ENCODE measurements around the gene NR1H4.
"Not testable (repeated sequence)": the region's sequence is repeated elsewhere in the genome, so short reads cannot be mapped to it uniquely, and the experiment has no call there.

NR1H4 gene

DNA sequence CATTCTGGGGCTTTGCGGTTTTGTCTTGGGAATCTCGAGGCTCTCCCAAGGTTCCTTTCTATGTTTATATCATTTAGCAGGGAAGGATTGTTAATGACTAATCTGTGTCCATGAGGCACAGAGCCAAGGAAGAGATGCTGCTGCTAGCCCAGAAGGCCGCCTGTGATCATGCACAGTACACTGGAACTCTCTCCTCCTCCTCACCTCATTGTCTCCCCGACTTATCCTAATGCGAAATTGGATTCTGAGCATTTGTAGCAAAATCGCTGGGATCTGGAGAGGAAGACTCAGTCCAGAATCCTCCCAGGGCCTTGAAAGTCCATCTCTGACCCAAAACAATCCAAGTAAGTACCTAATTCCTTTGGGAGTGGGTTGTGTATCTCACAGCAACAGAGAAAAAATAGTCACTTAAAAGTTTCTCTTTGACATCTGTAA, at the start of gene NR1H4:
Gene NR1H4 (plus strand): TSS at position 151 of the 435 bp plus-strand sequence. CDS start 19,458 bp downstream, outside the sequence.
- DNase-seq (ENCODE audit: low read depth) = no peak

DNA sequence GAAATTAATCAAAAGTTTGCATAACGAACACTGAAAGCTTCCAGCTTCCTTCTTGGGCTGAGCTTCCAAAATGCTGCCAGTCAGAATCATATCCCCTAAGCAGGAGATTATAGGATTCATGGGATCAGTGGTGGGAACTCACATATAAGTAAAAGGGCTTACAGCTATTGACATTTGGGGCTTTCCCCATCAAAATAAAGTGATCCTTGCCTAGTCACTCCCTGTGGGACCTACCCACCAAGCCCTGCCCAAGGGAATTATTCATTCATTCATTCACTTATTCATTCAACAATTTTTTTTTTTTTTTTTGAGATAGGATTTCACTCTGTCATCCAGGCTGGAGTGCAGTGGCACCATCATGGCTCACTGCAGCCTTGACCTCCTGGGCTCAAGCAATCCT, 47.5 kb upstream of the NR1H4 start:
- DNase-seq (ENCODE audit: low read depth) = no peak

DNA sequence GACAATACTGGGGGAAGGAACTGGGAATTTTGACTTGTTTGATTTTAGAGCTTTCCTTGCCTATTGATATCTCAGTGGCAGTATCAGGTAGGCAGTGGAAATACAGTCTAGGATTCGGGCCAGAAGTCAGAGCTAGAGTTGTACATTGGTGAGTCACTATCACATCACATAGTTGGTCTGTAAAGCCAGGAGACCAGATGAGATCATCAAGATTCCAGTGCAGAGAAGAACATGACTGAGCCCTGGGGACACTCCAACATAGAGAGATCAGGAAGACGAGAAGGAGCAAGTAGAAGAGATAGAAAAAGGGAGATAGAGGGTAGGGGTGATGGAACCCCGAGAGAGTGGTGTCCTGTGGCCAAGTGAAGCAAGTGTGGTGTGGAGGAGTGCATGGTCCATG, 46.6 kb upstream of the NR1H4 start:
- no peak for DNase-seq (ENCODE audit: low read depth)

DNA sequence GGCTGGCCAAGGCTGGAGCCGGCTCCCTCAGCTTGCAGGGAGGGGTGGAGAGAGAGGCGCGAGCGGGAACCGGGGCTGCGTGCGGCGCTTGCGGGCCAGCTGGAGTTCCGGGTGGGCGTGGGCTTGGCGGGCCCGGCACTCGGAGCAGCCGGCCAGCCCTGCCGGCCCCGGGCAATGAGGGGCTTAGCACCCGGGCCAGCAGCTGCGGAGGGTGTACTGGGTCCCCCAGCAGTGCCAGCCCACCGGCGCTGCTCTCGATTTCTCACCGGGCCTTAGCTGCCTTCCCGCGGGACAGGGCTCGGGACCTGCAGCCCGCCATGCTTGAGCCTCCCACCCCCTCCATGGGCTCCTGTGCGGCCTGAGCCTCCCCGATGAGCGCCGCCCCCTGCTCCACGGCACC, 43.4 kb upstream of the NR1H4 start:
- not testable (repeated sequence) for DNase-seq (ENCODE audit: low read depth)

DNA sequence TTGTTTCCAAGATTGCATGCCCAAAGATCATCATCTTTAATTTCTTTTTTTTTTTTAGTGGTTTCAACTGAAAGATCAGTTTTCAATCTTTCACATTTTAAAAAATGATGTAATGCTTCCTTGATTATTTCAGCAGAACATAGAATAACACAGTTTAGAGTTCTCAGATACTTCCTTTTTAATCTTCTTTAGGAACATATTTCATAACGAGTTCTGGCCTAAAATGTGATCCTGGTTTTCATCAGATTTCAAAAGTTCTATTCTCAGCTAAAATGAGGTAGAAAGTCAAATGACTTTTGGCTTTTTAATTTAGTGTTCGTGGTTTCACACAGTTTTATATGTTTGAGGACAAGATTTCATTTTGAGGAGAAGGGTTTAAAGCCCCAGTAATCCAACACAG, 40.0 kb upstream of the NR1H4 start:
- DNase-seq (ENCODE audit: low read depth) = no peak

DNA sequence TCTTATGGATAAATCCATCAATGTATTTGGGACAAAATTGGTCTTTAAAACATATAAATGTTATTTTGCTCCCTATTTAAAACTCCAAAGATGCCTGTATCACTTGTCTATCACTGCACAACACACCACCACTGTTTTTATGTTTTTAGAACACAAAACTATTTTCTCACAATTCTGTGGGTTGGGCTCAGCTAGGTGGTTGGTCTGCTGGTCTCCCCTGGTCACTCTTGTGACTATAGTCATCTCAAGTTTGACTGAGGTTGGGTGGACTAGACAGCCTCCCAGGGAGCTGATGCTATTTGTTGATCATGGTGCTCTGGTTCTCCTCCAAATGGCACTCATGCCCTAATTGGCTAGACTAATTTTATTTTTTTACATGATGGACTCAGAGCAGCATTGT, 39.5 kb upstream of the NR1H4 start:
- DNase-seq (ENCODE audit: low read depth) = no peak

DNA sequence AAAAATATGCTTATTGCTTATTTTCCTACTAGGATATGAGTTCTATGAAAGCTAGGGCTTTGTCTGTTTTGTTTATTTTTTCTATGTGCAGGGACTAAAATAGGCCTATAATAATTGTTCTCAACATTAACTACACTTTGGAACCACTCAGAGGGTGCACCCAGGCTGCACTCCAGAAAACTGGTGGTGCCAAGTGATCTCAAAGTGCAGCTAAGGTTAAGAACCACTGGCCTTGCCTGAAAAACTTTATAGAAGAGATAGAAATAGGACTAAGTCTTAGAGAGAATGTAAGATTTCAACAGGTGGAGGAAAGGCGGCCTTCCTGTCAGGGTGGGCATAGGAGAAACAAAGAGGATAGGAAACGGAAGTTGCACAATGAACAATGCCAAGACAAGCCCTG, 37.7 kb upstream of the NR1H4 start:
- no peak for DNase-seq (ENCODE audit: low read depth)

DNA sequence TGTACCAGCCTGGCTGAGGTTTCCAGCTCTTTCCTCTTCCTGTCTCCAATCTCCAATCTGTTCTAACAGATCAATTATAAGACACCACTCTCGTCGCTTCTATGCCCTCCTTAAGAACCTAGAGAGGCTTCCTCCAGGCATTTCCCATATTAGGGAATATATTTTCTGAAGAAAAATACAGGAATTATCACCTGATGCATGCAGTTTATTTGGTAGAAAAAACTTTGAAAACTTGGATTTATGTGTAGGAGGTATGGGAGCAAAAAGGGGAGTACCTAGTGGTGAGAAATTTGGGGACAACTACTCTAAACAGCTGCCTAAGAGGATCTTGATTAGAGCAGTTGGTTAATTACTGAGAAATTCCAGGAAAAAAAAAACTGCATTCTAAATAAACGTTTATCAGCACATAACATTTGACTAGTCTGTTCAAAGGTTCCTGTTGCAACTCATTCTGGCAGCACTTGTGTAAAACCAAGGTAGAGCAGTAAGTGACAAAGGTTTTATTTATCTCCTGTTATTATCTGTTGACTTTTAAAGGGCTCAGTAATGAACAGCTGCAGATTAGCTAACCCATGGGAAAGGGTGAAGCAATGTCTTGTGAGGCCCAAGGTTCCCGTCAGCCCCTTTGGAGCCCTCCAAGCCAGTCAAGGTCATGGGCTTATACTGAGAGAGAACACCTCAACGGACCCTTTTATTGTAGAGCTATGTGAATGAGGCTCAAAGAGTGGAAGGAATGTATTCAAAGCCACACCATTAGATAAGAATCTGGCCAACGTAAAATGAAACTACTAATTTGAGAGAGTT, 36.4 kb upstream of the NR1H4 start:
- no peak for DNase-seq (ENCODE audit: low read depth)

DNA sequence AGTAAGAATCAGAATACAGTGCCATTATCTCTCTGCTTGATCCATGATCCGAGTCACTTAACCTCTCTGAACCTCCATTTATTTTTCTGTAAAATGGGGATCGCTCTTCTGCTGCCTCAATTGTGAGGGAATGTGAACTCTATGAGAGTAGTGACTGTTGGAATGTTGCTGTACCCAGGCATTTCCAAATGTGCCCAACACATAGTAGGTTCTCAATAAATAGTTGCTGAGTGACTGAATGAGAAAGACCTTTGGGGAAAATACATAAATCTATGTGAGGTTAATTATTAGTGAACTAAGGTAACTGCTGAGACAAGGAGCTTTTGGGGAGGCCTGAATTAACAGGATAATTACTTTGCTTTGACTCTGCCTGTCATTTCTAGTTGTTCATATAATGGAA, 33.9 kb upstream of the NR1H4 start:
- DNase-seq (ENCODE audit: low read depth) = no peak

DNA sequence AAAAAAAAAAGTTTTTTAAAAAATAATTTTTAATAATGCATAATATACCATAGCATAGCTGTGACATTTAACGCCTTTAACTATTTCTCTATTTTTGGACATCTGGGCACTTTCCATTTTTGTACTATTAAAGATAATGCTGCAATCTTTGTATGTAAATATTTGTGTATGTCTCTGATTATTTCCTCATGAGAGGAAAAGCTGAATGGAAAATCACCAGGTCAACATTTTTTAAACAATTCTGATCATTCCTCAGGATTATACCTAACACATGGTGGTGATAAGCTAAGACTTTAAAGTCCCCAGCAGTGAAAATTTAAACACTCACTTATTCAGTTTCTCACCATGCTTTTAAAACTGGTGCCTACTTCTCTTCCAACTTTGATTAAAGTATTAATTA, 31.3 kb upstream of the NR1H4 start:
- no peak for DNase-seq (ENCODE audit: low read depth)

DNA sequence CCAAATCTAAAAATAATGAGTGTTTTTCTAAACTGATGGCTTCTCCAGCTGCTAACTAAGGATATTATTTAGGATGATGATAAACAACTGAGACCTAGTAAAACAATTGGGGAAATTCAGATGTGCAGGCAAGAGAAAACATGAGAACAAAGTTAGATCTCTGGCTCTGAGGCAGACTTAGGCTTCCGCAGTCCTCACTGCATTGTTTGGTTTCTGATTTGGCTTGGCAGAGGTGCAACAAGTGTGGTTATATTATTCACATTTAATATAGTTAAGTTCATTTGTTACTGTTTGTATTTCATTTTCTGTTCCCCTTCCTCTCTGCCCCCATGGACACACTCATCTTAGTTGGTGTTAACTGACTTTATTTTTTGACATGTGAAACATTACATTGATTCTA, 30.2 kb upstream of the NR1H4 start:
- no peak for DNase-seq (ENCODE audit: low read depth)

DNA sequence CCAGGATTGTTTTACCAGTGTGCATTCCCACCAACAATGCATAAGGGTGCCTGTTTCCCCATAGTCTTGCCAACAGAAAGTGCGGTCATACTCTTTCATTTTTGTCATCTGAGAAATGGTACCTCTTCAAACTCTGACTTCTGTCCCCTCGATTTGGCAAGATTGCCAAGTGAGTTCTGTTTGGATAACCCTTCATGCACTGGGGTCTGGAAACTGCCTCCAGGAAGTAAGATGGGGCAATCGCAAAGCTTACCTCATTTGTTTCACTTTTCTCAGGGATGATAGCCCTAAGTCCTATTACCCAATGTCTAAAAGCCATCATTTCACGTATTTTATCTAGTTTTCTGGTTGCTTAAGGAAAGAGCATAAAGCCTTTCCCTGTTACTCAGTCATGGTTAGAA, 28.6 kb upstream of the NR1H4 start:
- DNase-seq (ENCODE audit: low read depth) = no peak

DNA sequence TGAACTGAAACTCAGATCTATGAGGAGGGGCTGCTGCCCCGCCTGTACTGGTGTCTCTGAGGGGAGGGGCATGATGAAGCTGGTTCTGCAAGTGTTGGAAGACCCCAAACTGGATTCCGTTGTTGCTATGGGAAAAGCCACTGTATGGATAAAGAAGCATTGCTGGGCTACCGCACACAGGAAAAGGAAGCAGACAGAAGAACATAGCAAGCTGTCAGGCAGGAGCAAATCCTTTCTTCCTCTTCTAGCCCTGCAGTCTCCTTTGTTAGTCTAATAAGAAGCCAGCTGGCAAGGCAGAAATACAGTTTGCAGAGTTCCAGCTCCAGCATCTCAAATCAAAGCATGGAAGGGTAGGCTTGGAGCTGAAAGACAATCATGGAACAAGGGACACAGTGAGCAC, 26.3 kb upstream of the NR1H4 start:
- no peak for DNase-seq (ENCODE audit: low read depth)

DNA sequence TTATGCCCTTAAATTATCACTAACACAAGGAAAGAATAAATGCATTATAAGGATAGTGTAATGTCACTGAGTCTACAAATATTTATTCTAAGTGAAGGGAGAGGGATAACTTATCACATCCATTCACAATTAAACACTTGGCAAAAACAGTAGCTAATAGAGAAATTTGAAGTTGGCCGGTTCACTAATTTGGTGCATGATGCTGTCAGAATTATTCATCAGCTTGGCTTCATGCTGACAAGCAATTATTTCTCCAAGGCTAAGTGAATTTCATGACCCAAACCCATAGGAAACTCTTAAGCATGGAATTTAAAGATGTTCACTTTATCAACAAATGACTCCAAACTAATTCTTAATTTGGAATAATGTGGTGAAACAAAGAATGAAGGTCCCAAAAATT, 25.0 kb upstream of the NR1H4 start:
- no peak for DNase-seq (ENCODE audit: low read depth)

DNA sequence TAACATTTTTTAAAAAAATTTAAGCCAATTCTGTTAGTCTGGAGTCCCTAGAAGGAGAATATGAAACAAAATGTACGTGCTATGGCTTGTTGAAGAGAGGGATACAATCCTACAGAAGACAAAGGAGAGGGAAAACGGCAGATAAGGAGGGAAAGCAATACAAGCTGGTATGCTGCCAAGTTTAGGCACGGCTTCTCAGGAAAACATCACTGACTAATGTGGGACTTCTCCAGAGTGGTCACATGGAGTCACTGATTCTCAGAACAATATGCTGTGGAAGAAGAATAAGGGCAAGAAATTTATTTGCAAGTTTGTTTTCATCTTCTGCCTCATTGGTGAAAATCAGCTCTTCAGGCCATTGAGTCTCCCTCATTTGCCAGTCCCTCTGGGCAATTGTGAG, 22.9 kb upstream of the NR1H4 start:
- no peak for DNase-seq (ENCODE audit: low read depth)

DNA sequence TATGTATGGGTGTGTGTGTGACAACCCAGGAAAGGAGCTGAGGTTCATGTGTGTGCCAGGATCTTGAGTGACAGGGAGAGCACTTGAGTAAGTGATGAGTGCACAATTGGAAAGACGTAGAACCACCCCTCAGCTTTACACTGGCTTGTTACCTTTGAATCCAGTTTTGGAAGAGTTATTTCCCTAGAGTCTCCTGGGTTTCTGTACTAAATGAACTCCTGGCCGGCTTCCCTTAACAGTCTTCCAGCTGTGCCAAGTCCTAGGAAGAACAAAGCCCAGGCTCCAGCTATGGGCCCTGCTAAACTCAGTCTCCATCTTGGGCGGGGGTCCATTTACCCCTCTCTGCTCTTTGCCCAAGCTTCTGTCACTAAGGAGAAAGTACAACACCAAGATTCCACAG, 19.7 kb upstream of the NR1H4 start:
- DNase-seq (ENCODE audit: low read depth) = no peak

DNA sequence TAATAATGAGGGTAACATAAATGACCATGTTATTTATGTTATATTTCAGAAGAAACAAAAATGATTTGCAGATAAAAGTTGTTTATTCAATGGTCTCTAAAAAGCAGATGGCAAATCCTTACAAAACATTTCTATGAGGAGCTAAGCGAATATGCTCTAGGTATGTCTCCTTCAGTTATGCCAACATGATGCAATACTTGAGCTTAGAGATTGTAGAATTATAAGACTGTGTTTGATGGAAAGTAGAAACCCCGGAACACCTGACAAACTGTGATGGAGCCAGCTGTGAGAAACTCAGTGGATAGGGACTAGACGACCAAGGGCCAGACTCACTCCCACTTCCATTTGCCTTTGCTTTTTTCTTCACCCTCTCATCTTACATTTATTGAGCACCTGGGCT, 17.8 kb upstream of the NR1H4 start:
- no peak for DNase-seq (ENCODE audit: low read depth)

DNA sequence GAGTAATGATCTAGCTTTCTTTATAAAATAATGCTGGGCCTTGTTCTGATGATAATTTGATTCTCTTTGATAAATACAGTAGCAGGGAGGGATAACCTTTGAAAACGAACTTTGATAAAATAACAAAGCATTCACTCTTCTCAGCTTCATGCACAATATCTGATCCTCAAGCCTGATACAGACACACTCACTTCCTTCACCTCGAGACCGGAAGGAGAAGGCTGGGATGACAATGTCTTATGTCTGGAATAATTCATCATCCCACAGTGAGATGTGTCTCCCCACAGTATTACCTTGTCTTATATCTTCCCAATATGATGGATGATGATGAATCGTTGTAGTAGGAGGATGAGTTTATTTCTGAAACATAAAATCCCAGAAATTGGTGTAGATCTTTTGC, 15.5 kb upstream of the NR1H4 start:
- no peak for DNase-seq (ENCODE audit: low read depth)

DNA sequence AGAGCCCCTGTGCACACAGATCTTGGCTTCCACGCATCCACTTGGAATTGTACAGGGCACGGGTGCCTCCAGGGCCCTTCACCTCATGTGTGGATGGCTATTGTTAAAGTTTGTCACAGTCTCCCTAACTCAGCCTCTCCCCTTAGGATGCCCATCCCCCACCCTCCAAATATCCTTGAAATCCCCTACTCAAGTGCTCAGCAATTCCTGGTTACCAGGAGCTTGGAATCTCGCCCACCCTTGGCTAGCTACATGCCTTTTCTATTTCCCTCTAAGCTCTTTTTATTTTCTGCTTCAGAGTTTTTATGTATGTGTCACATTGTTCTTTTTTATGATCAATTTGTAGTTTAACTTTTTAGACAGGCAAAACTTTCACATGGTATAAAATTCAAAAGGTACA, 13.0 kb upstream of the NR1H4 start:
- DNase-seq (ENCODE audit: low read depth) = no peak

DNA sequence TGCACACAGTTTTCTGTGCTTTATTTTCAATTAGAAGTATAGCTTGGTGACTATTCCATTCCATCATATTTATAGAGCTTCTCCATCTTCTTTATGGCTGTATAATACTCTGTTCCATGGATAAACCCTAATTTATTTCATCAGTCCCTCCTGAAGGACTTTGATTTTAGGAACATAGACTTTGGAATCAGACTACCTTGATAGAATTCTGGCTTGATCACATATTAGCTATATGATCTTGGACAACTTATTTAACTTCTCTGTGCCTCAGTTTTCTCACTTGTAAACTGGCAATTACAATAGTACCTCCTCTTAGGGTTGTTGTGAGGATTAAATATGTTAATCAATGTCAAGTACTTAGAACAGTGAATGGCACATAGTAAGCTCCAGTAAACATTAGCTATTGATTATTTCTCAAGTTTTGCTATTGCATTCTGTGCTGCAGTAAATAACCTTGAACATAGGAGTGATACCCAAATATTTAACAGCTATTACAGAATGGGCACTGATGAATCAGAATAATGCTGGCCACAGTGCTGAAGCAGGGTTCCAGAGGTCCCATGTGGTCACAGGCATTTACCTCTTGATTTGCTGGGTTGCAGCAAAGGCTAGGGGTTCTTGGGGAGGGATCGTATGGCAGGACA, 12.2 kb upstream of the NR1H4 start:
- no peak for DNase-seq (ENCODE audit: low read depth)

DNA sequence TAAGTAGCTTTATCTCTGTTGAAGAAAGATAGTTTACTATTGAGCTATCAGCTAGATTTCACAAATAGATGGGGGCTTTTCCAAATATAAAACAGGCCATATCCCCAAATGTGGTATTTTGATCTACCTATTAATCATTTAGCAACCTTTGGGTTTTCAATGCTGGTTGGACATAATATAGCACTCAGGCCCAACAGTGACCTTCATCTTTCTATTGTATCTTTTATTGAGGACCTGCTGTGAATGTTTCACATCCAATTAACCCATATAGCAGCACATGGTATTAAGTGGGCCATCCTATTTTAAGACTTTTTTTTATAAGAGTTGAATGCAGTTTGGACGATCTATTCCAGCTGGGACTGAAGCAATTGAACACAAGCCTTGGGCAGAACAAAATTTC, 10.0 kb upstream of the NR1H4 start:
- DNase-seq (ENCODE audit: low read depth) = no peak

DNA sequence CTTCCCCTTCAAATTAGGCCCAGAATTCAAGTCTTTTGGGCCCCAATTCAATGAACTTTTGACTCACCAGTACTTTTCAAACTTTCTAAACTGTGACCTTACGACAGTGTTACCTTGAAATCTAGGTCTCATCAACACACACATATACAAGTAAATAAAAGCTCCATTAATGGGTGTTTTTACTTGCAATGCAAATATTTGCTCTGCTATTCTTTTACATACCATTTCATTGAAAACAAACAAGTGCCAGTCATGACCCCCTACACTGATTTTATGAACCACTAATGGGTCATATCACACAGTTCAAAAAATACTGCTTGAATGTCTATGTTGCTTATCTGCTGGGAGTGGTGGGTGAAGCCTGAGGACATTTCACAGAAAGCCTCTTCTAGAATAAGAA, 9.1 kb upstream of the NR1H4 start:
- DNase-seq (ENCODE audit: low read depth) = no peak

DNA sequence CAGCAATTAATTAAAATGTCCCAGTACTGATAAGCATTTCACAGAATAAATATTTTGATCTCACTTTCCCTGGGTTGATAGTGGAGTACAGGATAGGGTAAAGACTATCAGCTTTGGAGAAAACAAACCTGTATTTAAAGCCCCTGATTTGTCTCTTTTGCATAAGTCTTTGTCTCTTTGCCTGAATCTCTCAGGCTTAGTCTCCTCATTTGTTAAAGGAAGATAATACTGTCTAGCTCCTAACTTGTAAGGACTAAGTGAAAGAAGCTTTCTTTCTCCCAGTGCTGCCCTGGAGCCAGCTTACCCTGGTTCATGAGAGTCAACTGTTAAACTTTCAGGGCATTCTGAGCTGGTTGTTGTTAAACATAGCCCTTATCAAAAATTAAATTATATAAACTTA, 5.5 kb upstream of the NR1H4 start:
- no peak for DNase-seq (ENCODE audit: low read depth)

DNA sequence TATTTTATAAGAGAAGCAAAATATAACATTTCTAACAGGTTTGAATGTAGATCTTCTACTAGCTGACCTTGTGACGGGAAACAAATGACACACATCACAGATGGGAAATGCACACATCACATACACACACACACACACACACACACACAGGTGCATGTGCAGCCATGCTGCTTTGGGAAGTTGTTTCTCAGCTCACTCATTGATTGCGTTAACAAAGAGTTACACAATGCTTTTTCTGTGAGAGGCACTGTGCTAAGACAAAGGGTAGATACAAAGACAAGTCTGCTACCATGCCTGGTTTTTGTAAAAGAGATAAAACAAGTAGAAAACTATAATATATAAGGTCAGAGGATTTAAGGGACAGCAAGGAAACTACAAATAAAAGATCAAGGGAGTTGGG, 1.3 kb upstream of the NR1H4 start:
- no peak for DNase-seq (ENCODE audit: low read depth)

Measured in stimulated activated CD8-positive, alpha-beta memory T cell treated with anti-CD3 and anti-CD28 coated beads, Interleukin-7, amount 100 ng/mL, for 24 hours (primary cell).